Measurements from ENCODE around the gene E2F8.
"Not testable (repeated sequence)": the region's sequence is repeated elsewhere in the genome, so short reads cannot be mapped to it uniquely, and the experiment has no call there.

DNA sequence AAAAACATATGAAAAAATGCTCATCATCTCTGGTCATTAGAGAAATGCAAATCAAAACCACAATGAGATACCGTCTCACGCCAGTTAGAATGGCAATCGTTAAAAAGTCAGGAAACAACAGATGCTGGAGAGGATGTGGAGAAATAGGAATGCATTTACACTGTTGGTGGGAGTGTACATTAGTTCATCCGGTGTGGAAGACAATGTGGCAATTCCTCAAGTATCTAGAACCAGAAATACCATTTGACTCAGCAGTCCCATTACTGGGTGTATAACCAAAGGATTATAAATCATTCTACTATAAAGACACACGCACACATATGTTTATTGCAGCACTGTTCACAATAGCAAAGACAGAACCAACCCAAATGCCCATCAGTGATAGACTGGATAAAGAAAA is 32.5 kb upstream of the E2F8 start:
- TF ChIP-seq, protein P1, sequence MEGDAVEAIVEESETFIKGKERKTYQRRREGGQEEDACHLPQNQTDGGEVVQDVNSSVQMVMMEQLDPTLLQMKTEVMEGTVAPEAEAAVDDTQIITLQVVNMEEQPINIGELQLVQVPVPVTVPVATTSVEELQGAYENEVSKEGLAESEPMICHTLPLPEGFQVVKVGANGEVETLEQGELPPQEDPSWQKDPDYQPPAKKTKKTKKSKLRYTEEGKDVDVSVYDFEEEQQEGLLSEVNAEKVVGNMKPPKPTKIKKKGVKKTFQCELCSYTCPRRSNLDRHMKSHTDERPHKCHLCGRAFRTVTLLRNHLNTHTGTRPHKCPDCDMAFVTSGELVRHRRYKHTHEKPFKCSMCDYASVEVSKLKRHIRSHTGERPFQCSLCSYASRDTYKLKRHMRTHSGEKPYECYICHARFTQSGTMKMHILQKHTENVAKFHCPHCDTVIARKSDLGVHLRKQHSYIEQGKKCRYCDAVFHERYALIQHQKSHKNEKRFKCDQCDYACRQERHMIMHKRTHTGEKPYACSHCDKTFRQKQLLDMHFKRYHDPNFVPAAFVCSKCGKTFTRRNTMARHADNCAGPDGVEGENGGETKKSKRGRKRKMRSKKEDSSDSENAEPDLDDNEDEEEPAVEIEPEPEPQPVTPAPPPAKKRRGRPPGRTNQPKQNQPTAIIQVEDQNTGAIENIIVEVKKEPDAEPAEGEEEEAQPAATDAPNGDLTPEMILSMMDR (IDR thresholded peaks at IDR 0.05; ENCODE audit: insufficient read depth, low read length, poor library complexity, severe bottlenecking): not testable (repeated sequence)
- TF ChIP-seq EZH2phosphoT487 (conservative IDR thresholded peaks at IDR 0.05; ENCODE audit: low read length): not testable (repeated sequence)

Measured in SU-DHL-6 (cell line).